Upper lobe of left lung (tissue), 4 donors: ENCODE results near the gene DCP1A.

Experiments used
- CTCF ChIP-seq, 6 experiments: fragments of 450-650 bp in 4 of 6; fragments of 200-600 bp in 2 of 6; sonication (generic) in 2 of 6; IDR thresholded peaks; one replicate each; pipeline ENCODE4 v1.5.1; 2016 to 2019; ENCODE audit warnings: antibody characterized with exemption in 6 of 6
- EP300 ChIP-seq, 4 donors: sonication (generic); formaldehyde crosslinking; IDR thresholded peaks; one replicate each; pipeline ENCODE4 v1.5.1; 2017; ENCODE audit warnings: antibody characterized with exemption in 4 of 4, control low read depth in 2 of 4
- POLR2A ChIP-seq, 4 donors: fragments of 450-650 bp; IDR thresholded peaks; one replicate each; pipeline ENCODE4 v1.5.1; 2016 to 2017; ENCODE audit warnings: antibody characterized with exemption in 4 of 4, mild to moderate bottlenecking in 2 of 4

DNA sequence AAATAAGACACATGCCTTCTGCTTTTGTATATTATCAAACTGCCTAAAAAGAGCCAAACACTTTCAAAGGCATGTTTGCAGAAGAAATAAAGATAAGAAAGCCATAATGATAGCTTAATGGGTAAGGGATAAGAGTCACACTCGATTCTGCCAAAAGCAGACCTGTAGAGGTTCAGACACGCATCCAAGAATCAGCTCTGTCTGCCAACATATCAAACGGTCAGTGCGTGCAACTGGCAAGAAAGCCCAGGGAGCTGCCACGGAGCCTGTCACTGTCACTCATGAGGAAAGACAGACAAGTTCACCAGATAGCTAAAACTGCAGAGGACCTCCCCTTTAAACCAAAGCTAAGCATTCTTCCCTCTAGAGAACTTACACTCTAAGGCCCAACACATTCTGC, 23.2 kb downstream of the DCP1A start:
- TF ChIP-seq CTCF (IDR thresholded peaks at IDR 0.05) (no peak), EP300 (IDR thresholded peaks at IDR 0.05) (no peak), POLR2A (IDR thresholded peaks at IDR 0.05) (no peak)
